ENCODE measurements around the gene FNDC3A.

Gene FNDC3A

DNA sequence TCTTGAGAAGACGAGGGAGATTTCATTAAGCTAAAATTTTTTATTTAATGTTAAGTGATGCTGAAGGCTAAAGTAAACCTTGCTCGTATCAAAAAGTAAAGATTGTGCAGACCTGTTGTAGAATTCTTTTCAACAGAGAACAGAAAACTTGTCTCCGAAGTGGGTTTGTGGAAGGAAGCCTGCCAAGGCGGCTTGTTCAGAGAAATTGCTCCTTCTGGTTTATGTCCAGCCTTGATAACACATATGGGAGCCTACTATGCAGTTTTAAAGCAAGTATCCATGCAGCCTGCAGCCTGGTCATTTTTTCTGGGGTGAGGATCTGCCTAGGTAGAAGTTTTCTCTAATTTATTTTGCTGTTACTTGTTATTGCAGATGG, 245.9 kb downstream of the FNDC3A start:
- TF ChIP-seq, protein P1, sequence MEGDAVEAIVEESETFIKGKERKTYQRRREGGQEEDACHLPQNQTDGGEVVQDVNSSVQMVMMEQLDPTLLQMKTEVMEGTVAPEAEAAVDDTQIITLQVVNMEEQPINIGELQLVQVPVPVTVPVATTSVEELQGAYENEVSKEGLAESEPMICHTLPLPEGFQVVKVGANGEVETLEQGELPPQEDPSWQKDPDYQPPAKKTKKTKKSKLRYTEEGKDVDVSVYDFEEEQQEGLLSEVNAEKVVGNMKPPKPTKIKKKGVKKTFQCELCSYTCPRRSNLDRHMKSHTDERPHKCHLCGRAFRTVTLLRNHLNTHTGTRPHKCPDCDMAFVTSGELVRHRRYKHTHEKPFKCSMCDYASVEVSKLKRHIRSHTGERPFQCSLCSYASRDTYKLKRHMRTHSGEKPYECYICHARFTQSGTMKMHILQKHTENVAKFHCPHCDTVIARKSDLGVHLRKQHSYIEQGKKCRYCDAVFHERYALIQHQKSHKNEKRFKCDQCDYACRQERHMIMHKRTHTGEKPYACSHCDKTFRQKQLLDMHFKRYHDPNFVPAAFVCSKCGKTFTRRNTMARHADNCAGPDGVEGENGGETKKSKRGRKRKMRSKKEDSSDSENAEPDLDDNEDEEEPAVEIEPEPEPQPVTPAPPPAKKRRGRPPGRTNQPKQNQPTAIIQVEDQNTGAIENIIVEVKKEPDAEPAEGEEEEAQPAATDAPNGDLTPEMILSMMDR (IDR thresholded peaks at IDR 0.05): no peak
- H3K9ac ChIP-seq: no peak overlapping the region
- H3K9me3 ChIP-seq (ENCODE audit: control insufficient read depth, low read length): no peaks in the 10 kb centered on the region
- H3K4me2 ChIP-seq (ENCODE audit: low read length): no peak overlapping the region
- H3K79me2 ChIP-seq: no peaks in the 10 kb centered on the region
- H3K27me3 ChIP-seq (ENCODE audit: control insufficient read depth, insufficient read depth, low read length): no peaks in the 10 kb centered on the region
- no peaks in the 10 kb centered on the region for H3K4me1 ChIP-seq
- no peaks in the 10 kb centered on the region for H3K36me3 ChIP-seq (ENCODE audit: control insufficient read depth, insufficient read depth, low read length)
- H3K4me3 ChIP-seq (ENCODE audit: low read depth, low read length): no peak overlapping the region
- no peak overlapping the region for H3K27ac ChIP-seq
- H2AFZ ChIP-seq: no peak overlapping the region

DNA sequence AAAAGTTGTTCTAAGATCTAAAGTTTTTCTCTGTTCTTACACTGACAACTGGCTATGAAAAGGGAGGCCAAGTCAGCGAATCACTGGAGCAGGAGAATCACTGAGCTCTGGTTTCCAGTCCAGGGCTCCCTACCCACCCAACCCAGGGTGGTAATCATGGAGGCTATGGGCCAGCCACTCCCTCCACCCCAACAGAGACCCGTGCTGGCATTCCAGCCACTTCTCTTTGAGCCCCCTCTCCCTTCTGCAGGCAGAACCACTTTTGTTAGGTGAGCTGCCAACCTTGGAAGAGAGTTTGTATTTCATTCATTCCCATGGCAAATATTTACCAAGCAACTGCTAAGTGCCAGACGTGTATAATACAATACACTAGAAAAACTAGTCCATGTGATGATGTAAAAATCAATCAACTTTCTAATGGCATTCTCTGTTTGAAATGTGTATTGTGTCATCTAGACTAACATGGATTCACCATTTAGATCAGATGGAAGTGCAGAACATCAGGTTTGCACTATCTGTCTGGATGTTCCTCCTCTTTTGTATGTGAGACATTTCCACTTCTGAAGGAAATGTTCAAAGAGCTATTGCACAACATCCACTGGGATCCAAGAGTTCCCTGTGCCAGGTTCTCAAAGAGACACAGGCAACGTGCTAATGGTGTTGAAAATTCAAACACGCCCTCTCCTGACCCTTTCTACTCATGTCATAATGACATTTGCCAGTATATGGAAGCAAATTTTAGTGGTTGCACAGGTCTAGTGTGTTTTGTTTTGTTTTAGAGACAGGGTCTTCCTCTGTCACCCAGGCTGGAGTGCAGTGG, 249.7 kb downstream of the FNDC3A start:
- no peaks in the 10 kb centered on the region for H3K27me3 ChIP-seq (ENCODE audit: control insufficient read depth, insufficient read depth, low read length)
- no peak overlapping the region for H3K4me2 ChIP-seq (ENCODE audit: low read length)
- no peaks in the 10 kb centered on the region for H3K4me1 ChIP-seq
- H3K9me3 ChIP-seq (ENCODE audit: control insufficient read depth, low read length): no peaks in the 10 kb centered on the region
- H3K9ac ChIP-seq: no peak overlapping the region
- TF ChIP-seq, protein P1 (IDR thresholded peaks at IDR 0.05): no peak
- H3K79me2 ChIP-seq: no peaks in the 10 kb centered on the region
- no peak overlapping the region for H3K27ac ChIP-seq
- no peaks in the 10 kb centered on the region for H3K36me3 ChIP-seq (ENCODE audit: control insufficient read depth, insufficient read depth, low read length)
- no peak overlapping the region for H3K4me3 ChIP-seq (ENCODE audit: low read depth, low read length)
- H2AFZ ChIP-seq: no peak overlapping the region

- Histone ChIP-seq H3K9ac (no peak overlapping the region), H3K27me3 (ENCODE audit: control insufficient read depth, insufficient read depth, low read length) (no peaks in the 10 kb centered on the region), H3K4me1 (no peaks in the 10 kb centered on the region), H3K9me3 (ENCODE audit: control insufficient read depth, low read length) (no peaks in the 10 kb centered on the region), H3K4me3 (ENCODE audit: low read depth, low read length) (no peak overlapping the region), H3K79me2 (no peaks in the 10 kb centered on the region), H2AFZ (no peak overlapping the region), H3K4me2 (ENCODE audit: low read length) (no peak overlapping the region), H3K27ac (no peak overlapping the region), H3K36me3 (ENCODE audit: control insufficient read depth, insufficient read depth, low read length) (no peaks in the 10 kb centered on the region)
- TF ChIP-seq, protein P1 (IDR thresholded peaks at IDR 0.05): no peak
These were observed 250.9 kb downstream of the FNDC3A start for GRCh38 chr13:49226613-49227012.

- TF ChIP-seq, protein P1 (IDR thresholded peaks at IDR 0.05): no peak
- Histone ChIP-seq H3K36me3 (ENCODE audit: control insufficient read depth, insufficient read depth, low read length) (no peaks in the 10 kb centered on the region), H3K9ac (no peak overlapping the region), H3K4me1 (no peaks in the 10 kb centered on the region), H3K27me3 (ENCODE audit: control insufficient read depth, insufficient read depth, low read length) (no peaks in the 10 kb centered on the region), H3K4me3 (ENCODE audit: low read depth, low read length) (no peak overlapping the region), H3K79me2 (no peaks in the 10 kb centered on the region), H2AFZ (no peak overlapping the region), H3K27ac (no peak overlapping the region), H3K4me2 (ENCODE audit: low read length) (no peak overlapping the region), H3K9me3 (ENCODE audit: control insufficient read depth, low read length) (no peaks in the 10 kb centered on the region)
These were observed 259.0 kb downstream of the FNDC3A start for GRCh38 chr13:49234741-49235140.
